PC-3 (cell line): Measurements from ENCODE around the gene CZIB. TPM values are rescaled to one million over a fixed set of nuclear protein-coding genes. Genes with fewer than 3 reads are reported as not detected.

ENCODE experiments used
- ATAC-seq: fragments of 200-7000 bp; cut with Tn5 transposase; 2 replicates; pipeline ENCODE4 v1.9.1; 2020; ENCODE audit warnings: mild to moderate bottlenecking, moderate library complexity
- BruUV-seq: library from RNA; stranded (reverse); fragments of 400-500 nt; replicated peaks from 2 replicates; lab custom pipeline; 2021; lab: Mats Ljungman, UMichigan
- CTCF ChIA-PET: fragments of 300-600 bp; sonication (Branson Sonifier 250); formaldehyde crosslinking; loops from one replicate; lab custom pipeline; 2022; ENCODE audit warnings: antibody characterized with exemption; lab: Charles Lee
- POLR2A ChIA-PET: fragments of 300-600 bp; sonication (Branson Sonifier 250); formaldehyde crosslinking; loops from one replicate; lab custom pipeline; 2022; ENCODE audit warnings: antibody characterized with exemption; ENCODE audit not compliant: unreplicated experiment; lab: Charles Lee
- DNase-seq: peaks from one replicate; pipeline ENCODE4 v3.0.0-alpha.2; 2015
- H2AFZ ChIP-seq: fragments of 300-600 bp; sonication (generic); 2 replicates; pipeline ENCODE4 v1.6.0; 2016; ENCODE audit warnings: antibody characterized with exemption, low read length
- H3F3A ChIP-seq: fragments of 300-600 bp; sonication (generic); one replicate; pipeline ENCODE4 v1.6.0; 2017; ENCODE audit warnings: antibody characterized with exemption, low read length, control low read depth, mild to moderate bottlenecking; ENCODE audit not compliant: unreplicated experiment
- H3K27ac ChIP-seq: fragments of 300-600 bp; sonication (generic); 2 replicates; pipeline ENCODE4 v1.5.1; 2016; ENCODE audit warnings: mild to moderate bottlenecking, low read length
- H3K27me3 ChIP-seq: fragments of 300-600 bp; sonication (generic); 2 replicates; pipeline ENCODE4 v1.6.1; 2016; ENCODE audit warnings: low read length, mixed read lengths
- H3K36me3 ChIP-seq: fragments of 300-600 bp; sonication (generic); 2 replicates; pipeline ENCODE4 v1.6.1; 2016; ENCODE audit warnings: low read depth, mixed run types, low read length, mixed read lengths
- H3K4me1 ChIP-seq: fragments of 300-600 bp; sonication (generic); 2 replicates; pipeline ENCODE4 v1.5.1; 2016; ENCODE audit warnings: low read length; ENCODE audit not compliant: insufficient read depth
- H3K4me2 ChIP-seq: fragments of 300-600 bp; sonication (generic); 2 replicates; pipeline ENCODE4 v1.6.0; 2016; ENCODE audit warnings: low read length
- H3K4me3 ChIP-seq: fragments of 300-600 bp; sonication (generic); 2 replicates; pipeline ENCODE4 v1.5.1; 2016; ENCODE audit warnings: mild to moderate bottlenecking, low read length, mixed read lengths
- H3K79me2 ChIP-seq: fragments of 300-600 bp; sonication (generic); 2 replicates; pipeline ENCODE4 v1.6.1; 2017; ENCODE audit warnings: low read length, mixed read lengths
- H3K9ac ChIP-seq: fragments of 300-600 bp; sonication (generic); 2 replicates; pipeline ENCODE4 v1.6.0; 2016; ENCODE audit warnings: mild to moderate bottlenecking, low read length
- H3K9me2 ChIP-seq: fragments of 300-600 bp; sonication (generic); replicated peaks from 2 replicates; pipeline ENCODE4 v1.6.1; 2016; ENCODE audit warnings: mixed run types, low read length, mixed read lengths
- H3K9me3 ChIP-seq: fragments of 300-600 bp; sonication (generic); 2 replicates; pipeline ENCODE4 v1.6.1; 2016; ENCODE audit warnings: low read length, mixed read lengths
- H4K20me1 ChIP-seq: fragments of 300-600 bp; sonication (generic); 2 replicates; pipeline ENCODE4 v1.6.1; 2016; ENCODE audit warnings: low read length, mixed read lengths
- CTCF ChIP-seq: fragments of 300-600 bp; sonication (generic); conservative IDR thresholded peaks from 2 replicates; pipeline ENCODE4 v1.5.1; 2017; ENCODE audit warnings: antibody characterized with exemption, low read depth, mild to moderate bottlenecking, low read length
- EZH2 ChIP-seq: fragments of 300-600 bp; sonication (generic); IDR thresholded peaks from one replicate; pipeline ENCODE4 v1.6.1; 2017; ENCODE audit warnings: antibody characterized with exemption, mild to moderate bottlenecking, low read length; ENCODE audit not compliant: unreplicated experiment
- EZH2phosphoT487 ChIP-seq: fragments of 300-600 bp; sonication (generic); IDR thresholded peaks from 2 replicates; pipeline ENCODE4 v1.6.1; 2018; ENCODE audit warnings: mild to moderate bottlenecking, antibody characterized with exemption, low read length, borderline replicate concordance
- intact Hi-C: fragments of 100-400 bp; cut with micrococcal nuclease; formaldehyde crosslinking; loops from 2 replicates; pipeline ENCODE4 v1.9.0; 2023
- total RNA-seq: library from RNA; depleted of rRNA; stranded (reverse); fragments of >200 nt; gene quantifications from 2 replicates; pipeline ENCODE4 v1.2.3, GENCODE V29; 2014

The CZIB gene
- total RNA-seq, 1 experiment from 2014 or later = 47.7 TPM

DNA sequence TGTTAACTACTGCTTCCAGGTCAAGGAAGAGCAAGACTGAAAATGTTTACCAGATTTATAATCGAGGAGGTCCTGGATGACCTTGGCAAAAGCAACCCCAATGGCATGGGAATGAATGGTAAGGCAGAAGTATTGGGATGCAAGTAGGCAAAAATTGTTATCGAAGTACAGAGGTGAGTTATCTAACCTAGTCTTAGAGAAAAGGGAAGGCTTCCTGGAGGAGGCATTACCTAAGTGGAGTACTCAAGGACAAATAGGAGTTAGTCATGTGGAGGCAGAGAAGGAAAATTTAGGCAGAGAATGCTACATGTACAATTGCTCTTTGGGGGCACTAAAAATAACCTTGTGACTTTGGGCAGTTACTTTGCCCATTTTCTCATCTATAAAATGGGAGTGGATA is 21.4 kb upstream of the CZIB start:
- Histone ChIP-seq H3K27me3 (no peaks in the 10 kb centered on the region), H3K9ac (no peak overlapping the region), H2AFZ (no peak overlapping the region), H3K4me1 (peaks cover 18% of the 10 kb centered on the region), H3K9me2 (no peaks in the 10 kb centered on the region), H3K4me2 (no peak overlapping the region), H3K36me3 (peaks cover 13% of the 10 kb centered on the region), H3K27ac (no peak overlapping the region), H4K20me1 (no peaks in the 10 kb centered on the region), H3K9me3 (no peaks in the 10 kb centered on the region), H3K79me2 (peaks cover 15% of the 10 kb centered on the region), H3K4me3 (no peak overlapping the region), H3F3A (peaks cover 7% of the 10 kb centered on the region)
- no TSS peak for BruUV-seq
- no peak for TF ChIP-seq EZH2phosphoT487
- TF ChIP-seq EZH2 = no peak
- no peak for TF ChIP-seq CTCF
- no peak for ATAC-seq
- DNase-seq = no peak
- ChIA-PET CTCF (no interaction called here), POLR2A (no interaction called here)
- intact Hi-C loops = no loop called here

- H3K9me2 ChIP-seq = no peaks in the 10 kb centered on the region
- peak within 1 kb of the TSS; percentile 86 for H2AFZ ChIP-seq
- H3K4me2 ChIP-seq = peak within 1 kb of the TSS; percentile 96
- TSS peak; percentile 96 for BruUV-seq
- H3F3A ChIP-seq = peaks cover 7% of the 10 kb centered on the region
- H3K9me3 ChIP-seq = no peaks in the 10 kb centered on the region
- peak within 1 kb of the TSS; percentile 45 for H3K27ac ChIP-seq
- intact Hi-C loops = loop anchor here (1.0 kb wide), 1 partner anchor 18 kb away; the partner anchor contains the start of gene CZIB
- DNase-seq = peak; percentile 91
- peaks cover 37% of the 10 kb centered on the region for H3K79me2 ChIP-seq
- no peaks in the 10 kb centered on the region for H3K27me3 ChIP-seq
- peak within 1 kb of the TSS; percentile 98 for H3K4me3 ChIP-seq
- H3K9ac ChIP-seq = peak within 1 kb of the TSS; percentile 94
- peak; percentile 95 for ATAC-seq
- CTCF ChIA-PET = interaction anchor here (0.5 kb wide), 1 partner anchor 668 kb away, joined by 3 read pairs; no protein-coding TSS in a partner anchor
- H3K36me3 ChIP-seq = peaks cover 21% of the 10 kb centered on the region; the same call in 1 of the 2 replicates
- peaks cover 23% of the 10 kb centered on the region for H3K4me1 ChIP-seq
- no peaks in the 10 kb centered on the region for H4K20me1 ChIP-seq
- POLR2A ChIA-PET = interaction anchor here (0.6 kb wide), 2 partner anchors 25 to 507 kb away, joined by 3 to 12 read pairs; no protein-coding TSS in a partner anchor
- no peak for TF ChIP-seq EZH2
- no peak for TF ChIP-seq EZH2phosphoT487
- TF ChIP-seq CTCF = no peak
These were observed 18.0 kb upstream of the CZIB start, which contains the start of gene MAGOH for GRCh38 chr1:53238197-53239155. MAGOH (minus strand) TSS chr1:53238518; CDS start chr1:53238448, 70 bp downstream.
